Measurements from ENCODE around the gene ROR2. TPM values are rescaled to one million over a fixed set of nuclear protein-coding genes. Genes with fewer than 3 reads are reported as not detected.
"Not testable (repeated sequence)": the region's sequence is repeated elsewhere in the genome, so short reads cannot be mapped to it uniquely, and the experiment has no call there.

ROR2 gene
- polyA plus RNA-seq, 1 donor = 3.1 TPM

DNA sequence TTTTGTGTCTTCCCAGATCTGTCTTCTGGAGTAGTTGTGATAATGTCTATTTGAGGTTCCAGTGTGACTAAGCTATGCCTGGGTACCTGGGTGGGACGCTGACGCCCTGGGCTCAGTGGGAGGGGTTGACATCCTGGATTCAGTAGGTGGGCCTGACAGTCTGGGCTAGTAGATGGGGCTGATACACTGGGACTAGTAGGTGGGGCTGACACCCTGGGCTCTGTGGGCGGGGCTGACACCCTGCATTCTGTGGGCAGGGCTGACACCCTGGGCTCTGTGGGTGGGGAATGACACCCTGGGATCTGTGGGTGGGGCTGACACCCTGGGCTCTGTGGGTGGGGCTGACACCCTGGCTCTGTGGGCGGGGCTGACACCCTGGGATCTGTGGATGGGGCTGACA, 153.5 kb downstream of the ROR2 start:
- DNase-seq = not testable (repeated sequence)

DNA sequence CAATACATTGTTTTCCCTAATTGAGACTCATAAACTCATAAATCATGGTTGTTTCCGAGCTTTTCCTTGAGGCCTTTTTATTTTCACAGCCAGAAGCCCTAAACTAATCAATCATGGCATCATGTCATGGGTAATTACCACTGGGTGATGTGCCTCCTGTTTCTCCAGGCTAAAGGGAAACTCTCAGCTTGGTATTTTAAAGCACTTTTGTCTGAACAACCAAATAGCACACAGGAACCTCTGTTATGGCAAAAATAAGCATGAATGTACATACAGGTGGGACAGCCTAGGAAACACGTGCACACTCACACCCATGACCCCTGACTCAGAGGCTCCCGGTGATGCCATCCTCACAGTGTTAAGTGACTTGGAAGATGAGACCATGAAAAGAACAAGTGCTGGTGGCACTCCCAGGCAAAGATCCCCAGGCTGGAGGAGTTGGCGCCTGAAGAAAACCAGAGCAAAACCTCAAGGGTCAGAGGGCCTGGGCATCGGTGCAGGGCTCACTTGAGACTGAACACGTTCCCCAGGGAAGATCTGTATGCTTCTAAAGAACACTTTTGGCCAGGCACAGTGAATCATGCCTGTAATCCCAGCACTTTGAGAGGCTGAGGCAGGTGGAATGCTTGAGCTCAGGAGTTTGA, 154.3 kb downstream of the ROR2 start:
- DNase-seq = no peak

DNA sequence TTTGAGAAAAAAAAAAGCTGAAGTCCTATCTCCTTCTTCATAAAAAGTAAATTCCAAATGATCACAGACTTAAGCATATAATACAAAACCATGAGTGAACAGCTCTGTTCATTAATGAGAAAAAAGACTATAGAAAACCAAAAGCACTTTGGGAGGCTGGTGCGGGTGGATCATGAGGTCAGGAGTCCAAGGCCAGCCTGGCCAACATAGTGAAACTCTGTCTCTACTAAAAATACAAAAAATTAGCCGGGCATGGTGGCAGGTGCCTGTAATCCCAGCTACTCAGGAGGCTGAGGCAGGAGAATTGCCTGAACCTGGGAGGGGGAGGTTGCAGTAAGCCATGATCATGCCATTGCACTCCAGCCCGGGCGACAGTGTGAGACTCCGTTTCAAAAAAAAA, 156.7 kb downstream of the ROR2 start:
- not testable (repeated sequence) for DNase-seq

DNA sequence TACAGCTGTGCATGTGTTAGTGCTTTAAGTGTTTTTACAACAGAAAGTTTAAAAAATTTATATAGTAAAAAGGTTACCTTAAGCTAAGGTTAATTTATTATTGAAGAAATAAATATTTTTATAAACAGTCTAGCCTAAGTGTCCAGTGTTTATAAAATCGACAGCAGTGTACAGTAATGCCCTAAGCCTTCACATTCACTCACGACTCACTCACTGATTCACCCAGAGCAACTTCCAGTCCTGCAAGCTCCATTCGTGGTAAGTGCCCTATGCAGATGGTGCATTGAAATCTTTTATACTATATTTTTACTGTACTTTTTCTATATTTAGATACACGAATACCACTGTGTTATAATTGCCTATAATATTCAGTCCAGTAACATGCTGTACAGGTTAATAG, 159.1 kb downstream of the ROR2 start:
- no peak for DNase-seq

DNA sequence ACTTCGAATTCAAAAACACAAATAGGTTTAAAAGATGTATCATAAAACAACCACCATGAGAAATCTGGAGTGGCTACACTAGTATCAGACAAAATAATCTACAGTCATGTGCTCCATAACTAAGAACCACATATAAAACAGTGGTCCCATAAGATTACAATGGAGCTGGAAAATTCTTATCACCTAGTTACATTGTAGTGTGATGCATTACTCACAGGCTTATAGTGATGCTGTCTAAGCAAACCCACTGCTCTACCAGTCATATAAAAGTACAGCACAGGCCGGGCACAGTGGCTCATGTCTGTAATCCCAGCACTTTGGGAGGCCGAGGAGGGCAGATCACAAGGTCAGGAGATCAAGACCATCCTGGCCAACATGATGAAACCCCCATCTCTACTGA, 160.1 kb downstream of the ROR2 start:
- no peak for DNase-seq

DNA sequence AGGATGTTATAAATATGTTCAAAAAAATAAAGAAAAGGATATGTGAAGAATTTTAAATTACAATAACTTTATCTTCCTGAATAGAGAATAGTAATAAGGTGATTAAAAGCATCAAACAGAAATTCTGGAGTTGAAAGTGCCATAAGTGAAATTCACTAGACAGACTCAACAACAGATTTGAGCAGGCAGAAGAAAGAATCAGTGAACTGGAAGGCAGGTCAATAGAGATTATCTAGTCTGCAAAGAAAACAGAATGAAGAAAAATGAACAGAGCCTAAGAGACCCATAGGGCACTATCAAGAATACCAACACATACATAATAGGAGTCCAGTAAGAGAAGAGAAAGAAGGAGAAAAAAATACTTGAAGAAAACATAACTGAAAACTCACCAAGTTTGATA, 162.1 kb downstream of the ROR2 start:
- DNase-seq = no peak

DNA sequence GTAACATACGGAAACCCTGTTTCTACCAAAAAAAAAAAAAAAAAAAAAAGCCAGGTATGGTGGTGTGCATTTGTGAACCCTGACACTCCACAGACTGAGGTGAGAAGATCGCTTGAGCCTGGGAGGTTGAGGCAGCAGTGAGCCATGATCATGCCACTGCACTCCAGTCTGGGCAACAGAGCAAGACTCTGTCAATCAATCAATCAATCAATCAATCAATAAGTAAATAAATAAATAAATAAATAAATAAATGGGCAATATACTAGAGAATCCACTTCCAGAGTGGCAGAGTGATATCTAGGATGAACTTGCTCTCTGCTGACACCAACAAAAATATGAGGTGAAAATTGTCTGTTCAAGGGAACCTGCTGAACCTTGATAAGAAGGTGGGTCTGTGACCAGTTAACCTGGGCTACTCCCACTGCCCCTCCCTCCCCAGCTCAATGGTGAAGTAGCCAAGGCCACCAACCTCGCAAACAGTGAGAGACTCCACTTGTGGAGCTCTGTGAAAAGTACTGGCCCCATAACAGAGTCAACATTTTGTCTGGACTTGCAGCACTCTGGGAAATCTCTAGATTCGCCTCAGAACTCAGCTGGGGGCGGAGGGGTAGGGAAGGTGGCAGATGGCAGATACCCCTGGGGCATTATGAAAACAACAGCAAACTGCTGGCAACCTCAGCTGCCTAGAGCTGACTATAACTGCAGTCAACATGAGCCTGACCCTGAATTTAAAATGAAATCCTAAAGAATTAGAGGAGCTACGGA, 163.7 kb downstream of the ROR2 start:
- no peak for DNase-seq

DNA sequence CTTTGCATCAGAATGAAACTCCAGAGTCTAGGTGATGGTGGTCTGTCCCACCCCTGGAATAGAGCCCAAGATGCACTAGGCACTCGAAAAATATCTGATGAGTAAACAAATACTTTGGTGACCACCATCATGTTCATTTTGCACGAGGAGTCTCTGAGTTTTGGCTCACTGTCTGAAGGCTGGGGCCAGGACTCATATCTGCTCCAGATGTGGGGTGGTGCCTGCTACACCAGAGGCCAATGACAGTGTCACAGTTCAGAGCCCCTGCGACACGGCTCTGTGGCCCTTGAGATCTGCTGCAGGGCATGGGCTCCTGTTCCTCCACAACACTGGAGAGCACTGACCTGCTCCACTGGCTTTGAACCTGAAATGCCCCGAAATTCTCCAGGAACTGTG, 164.6 kb downstream of the ROR2 start:
- DNase-seq = no peak

DNA sequence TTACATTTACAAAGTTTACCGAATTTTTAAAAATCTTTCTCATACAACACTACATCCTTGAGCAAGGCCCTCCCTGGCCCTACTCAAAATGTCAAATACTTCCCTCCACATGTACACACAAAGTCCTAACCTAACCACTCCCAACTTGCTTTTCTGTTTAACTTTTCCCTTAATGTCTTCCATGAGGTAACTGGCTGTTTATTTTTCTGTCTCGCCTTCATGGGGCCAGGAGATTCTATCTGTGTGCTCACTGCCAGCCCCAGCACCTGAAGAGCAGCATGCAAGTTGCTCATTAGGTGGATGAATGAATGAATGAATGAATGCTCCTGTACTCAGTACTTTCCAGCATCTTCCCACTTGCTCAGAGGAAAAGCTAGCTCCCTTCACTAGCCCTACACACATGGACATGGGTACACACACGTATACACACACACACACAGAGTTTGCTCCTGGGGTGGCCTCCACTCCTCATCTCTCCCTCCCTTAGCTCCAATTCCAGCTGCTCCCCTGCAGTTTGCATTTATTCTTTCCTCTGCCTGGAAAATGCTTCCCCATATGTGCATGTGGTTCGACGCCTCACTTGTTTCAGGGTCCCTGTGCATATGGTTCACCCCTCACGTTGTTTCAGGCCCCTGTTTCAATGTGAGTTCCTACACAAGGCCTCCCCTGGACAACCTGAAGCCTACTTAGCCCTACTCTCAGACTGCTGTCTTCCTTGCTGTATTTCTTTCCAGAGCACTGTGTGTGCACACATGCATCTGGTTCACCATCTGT, 165.2 kb downstream of the ROR2 start:
- no peak for DNase-seq

DNA sequence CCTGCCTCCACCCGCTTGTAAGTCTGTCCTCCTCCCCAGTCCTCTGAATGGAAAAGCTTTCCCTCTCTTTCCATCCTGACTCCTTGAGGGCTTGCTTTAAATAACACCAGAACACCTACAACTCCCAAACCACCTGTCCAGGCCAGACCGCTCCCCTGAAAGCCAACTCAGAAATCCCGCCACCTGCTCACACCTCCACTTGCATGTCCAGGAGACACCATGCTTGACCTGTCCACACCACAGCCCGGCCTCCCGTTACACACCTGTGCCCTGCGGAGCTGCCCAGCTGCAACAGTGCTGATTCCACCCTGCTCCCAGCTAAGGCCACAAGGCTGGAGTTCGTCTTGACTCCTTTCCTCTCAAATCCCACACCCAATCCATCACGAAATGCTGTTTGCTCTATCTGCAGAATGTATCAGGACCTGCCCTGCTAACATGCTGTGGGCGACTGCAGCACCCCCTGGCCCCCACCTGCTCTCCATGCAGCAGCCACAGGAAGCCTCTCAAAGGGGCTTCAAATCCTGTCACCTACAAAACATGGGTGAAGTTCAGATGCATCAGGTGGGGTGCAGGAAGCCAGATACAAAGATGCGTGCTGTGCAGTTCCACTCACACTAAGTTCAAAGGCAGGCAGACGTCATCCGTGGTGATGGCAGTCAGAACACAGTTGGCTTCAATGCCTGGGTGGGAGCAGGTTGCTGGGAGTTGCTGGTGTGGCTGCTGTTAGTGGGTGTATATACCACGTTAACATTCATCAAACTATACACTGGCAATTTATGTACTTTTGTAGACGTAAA, 166.0 kb downstream of the ROR2 start:
- no peak for DNase-seq

DNA sequence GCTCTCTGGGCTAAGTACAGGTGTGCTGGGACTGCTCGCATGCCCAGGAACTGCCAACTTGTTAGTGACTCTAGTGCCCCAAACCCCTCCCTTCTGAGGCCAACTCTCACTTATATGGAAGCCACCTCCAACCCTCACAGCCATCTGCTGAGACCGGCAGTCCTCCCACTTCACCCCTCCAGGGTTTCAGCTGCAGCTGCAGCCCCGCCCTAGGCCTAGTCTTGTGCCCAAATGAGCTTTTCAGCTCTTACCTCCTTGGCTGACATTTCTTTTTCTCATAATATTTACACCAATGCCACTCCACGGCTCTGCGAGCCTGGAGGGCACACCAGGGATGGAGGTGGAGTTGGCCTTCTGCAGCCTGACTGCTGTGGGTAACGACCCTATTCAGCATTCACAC, 166.6 kb downstream of the ROR2 start:
- DNase-seq = no peak

DNA sequence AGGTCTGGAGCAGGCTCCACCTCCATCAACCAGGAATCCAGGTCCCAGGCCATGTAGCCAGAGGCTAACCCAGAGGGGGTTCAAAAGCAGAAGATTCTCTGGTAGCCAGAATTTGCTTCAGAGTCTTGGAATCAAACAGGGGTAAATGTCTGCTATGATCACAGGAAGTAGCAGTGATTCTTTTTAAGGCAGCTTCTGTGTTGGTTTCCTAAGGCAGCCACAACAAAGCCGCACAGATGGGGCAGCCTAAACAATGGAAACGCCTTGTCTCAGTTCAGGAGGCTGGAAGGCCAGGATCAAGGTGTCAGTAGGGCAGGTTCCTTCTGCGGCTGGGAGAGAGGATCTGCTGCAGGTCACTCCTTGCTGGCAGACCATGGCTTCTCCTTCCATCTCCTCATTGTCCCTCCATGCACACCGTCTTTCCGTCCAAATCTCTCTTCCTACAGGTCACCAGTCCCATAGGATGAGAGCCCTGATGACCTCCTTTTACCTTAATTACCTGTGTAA, 167.3 kb downstream of the ROR2 start:
- no peak for DNase-seq

DNA sequence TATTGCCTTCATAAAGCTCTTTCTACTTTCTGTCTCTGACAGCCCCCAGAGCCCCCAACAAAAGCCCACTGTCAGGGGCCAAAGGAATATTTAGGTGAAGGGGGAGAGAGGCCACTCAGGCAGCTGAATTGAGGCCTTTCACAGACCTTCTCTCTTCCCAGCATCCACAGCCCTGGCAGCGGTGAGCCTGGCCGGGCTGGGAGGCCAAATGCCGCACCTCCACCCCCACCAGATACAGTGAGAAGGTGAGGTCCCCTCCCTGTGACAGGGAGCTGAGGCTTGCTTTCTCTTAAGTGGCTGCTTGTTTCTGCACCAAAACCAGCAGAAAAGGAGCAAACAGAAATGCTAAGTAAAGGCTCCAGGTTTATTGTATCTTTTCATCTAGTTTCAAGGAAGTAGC, 168.1 kb downstream of the ROR2 start:
- DNase-seq = no peak

DNA sequence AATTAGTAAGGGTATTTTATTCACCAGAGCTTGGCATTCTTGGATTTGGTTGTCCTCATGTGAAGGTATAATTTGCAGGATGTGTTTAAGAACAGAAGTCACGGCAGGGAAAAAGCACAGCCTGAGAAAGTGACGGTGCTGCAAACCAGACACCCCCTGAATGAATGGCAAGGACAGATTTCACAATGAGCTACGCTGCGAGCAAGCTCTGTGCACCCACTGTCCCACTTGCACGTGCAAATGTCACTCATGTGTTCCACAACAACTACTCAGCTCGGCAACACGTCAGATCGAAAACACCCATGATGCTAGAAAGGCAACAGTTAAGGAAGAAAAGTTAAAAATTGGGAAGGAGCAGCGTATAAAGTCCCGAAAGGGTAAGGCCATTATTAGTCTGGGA, 168.9 kb downstream of the ROR2 start:
- no peak for DNase-seq

DNA sequence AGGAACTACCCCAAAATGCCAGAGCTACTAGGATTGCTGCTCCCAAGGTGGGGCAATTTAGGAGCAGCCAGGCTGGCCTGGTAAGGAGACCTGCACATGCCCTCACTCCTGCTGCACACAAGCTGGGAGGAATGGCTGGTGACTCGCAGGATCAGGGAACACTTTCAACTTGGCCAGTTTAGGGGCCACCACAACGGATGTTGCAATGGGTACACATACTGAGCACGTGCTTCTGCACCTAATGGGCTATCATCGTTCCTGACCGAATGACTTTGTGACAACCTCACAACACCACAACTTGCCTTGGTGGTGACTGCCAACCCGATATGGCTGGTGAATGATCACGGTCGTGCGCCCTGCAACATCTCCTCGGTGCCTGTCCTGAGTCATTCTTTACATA, 172.0 kb downstream of the ROR2 start:
- DNase-seq = no peak

DNA sequence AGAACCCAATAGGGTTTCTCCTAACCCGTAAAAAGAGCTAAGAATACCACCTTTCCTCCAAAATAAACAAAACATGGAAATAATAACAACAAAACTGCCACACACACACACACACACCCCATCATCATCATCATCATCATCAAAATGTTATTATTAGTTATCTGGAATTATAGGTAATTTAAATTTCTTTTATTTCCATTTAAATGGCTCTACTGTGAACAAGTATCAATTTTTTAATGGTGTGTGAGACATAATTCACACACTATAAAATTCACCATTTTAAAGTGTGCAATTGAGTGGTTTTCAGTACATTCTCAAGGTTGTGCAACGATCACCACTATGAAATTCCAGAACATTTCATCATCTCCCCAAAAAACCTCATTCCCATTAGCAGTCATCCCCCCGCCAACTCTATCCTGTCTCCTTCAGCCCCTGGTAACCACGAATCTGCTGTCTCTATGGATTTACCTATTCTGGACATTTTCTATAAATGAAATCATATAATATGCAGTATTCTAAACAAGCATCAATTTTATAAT, 172.7 kb downstream of the ROR2 start:
- no peak for DNase-seq

DNA sequence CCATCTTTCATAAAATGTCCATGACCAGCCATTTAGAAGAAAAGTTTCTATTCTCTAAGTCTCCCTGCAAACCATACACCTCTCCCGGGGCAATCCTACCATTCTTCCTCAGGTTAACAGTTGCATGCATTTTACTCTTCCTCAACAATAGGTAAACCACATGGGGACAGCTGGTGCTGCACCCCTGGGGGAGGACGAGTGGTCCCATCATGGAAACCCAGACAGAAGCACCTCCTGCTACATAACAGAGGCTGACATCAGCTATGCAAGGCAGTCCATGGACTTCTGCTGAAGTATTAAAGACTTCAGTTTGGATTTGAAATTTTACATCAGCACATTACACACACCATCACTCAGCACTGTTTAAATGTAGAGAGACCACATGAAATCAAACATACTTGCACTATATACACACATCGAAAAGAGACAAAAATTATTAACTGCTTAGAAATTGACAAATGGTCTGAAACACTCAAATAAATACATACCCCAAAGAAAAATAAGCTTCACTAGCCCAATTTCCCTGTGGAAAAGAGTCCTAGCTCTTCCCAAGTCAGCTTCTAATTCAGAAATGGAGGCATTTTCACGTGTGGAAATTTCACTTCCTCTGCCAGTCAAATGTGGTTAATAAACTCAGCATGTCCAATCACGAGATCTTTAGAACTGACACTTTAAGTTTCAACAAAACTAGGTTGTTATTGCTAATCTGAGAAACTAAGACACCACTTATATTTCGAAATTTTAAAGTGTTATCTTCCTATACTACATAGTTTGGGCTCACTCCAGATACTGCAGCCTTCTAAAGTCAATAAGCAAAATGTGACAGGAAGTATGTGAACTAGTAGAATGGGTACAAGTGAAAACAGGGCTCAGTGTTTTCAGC, 173.4 kb downstream of the ROR2 start:
- no peak for DNase-seq

DNA sequence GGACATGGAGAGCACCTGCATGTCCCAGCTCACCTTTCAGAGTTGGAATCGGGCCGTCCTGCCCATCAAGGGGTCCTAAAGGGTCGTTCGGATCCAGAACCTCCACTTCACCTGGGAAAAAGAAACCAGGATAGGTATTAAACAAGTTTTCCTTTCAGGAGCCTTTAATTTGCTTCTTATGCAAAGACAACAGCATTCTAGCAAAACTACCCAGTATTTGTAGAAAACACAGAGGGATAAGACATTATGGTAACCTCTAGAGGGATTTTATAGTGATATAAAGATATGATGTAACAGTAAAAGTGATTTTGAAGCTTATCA, 174.4 kb downstream of the ROR2 start:
- DNase-seq = no peak

DNA sequence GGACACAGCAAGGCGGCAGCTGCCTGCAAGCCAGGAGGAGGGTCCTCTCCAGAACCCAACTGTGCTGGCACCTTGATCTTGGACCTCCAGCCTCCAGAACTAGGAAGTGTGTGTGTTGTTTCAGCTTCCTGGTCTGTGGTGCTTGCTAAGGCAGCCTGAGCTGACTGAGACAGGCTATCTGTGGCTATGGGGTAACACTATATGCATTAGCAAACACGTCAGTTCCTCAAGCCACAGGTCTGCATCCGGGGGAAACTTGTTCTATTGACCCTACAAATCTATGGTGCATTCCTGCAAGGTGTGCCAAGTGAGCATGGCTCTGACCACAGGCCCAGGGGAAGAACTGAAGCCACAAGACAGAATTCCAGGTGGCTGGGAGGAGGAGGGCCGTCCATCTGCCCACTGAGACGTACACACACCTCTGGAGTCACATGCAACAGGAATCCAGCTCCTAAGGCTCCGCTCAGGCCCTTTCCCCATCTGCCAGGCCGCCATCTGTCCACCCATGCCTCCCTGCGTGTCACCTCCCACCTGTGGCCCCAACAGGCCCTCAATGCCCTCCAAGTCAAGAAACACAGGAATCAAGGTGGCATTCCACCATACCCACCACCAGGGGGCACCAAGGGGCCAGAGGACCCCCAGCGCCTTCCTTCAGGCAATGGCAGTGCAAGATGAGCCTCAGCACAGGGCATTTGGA, 174.9 kb downstream of the ROR2 start:
- peak; percentile 63 for DNase-seq

DNA sequence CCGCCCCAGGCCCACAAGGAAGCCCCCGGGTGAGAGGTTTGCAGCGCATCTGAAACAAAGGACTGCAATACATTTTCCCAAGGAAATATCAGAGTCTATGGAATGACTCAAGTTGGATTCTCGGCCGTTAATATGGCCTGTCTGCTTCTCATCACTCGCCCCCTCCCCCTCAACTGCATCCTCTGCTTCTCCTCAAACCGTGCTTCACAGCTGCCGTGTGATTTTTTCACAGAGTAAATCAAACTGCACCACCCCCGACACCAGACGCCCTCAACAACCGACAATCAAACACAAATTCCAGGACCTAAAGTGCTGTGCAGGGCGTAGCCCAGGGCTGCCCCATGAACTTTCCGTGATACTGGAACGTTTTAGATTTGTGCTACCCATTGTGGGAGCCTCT, 176.9 kb downstream of the ROR2 start:
- DNase-seq = no peak

DNA sequence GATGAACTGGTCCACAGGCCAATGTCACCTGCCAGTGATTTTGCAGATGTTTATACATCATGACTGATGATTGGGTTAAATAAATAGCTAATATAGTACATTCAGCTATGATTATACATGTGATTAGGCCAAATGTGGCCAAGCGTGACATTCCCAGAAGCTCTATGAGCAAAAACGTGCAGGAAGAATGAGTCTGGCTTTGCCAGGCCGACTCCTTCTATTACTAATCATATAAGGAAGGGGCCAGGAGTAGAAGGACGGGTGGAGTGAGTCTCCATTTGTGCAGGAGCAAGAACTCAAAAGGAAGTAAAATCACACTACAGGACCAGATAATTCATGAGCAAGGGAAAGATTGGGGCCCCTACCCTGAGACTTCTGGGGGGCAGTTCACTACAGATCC, 178.2 kb downstream of the ROR2 start:
- no peak for DNase-seq

Measured in hindlimb muscle (tissue), 1 donor.